Endothelial cell of umbilical vein (primary cell): ENCODE measurements around the gene PTPN9.

ENCODE experiments used
- EZH2 ChIP-seq: IDR thresholded peaks from 2 replicates; pipeline ENCODE4 v1.6.1; 2012; ENCODE audit warnings: borderline replicate concordance, low read depth, mild to moderate bottlenecking, moderate library complexity, low read length, inconsistent platforms; ENCODE audit not compliant: severe bottlenecking
- FOS ChIP-seq: IDR thresholded peaks from 2 replicates; pipeline ENCODE4 v1.6.1; 2011; ENCODE audit warnings: mild to moderate bottlenecking, low read length, moderate library complexity, borderline replicate concordance; ENCODE audit not compliant: insufficient read depth
- JUN ChIP-seq: IDR thresholded peaks from 2 replicates; pipeline ENCODE4 v1.6.1; 2011; ENCODE audit warnings: borderline replicate concordance, low read depth; ENCODE audit not compliant: insufficient read length, insufficient read depth
- MYC ChIP-seq: IDR thresholded peaks from one replicate; pipeline ENCODE4 v1.6.1; 2011; ENCODE audit warnings: mild to moderate bottlenecking, low read depth, low read length
- POLR2A ChIP-seq: IDR thresholded peaks from 2 replicates; pipeline ENCODE4 v1.6.1; 2012; ENCODE audit warnings: low read depth, mild to moderate bottlenecking, control low read depth, low read length
- POLR2AphosphoS5 ChIP-seq: IDR thresholded peaks from 2 replicates; pipeline ENCODE4 v1.6.1; 2012; ENCODE audit warnings: low read depth, mild to moderate bottlenecking, control low read depth, low read length, moderate library complexity; ENCODE audit not compliant: insufficient read depth
- TF ChIP-seq, protein P1 (sequence below), 2 donors: IDR thresholded peaks; 1 replicate in 1 of 2; 2 replicates in 1 of 2; pipeline ENCODE4 v1.5.1; 2011; ENCODE audit warnings: low read length in 2 of 2, mild to moderate bottlenecking in 2 of 2, moderate library complexity in 2 of 2, control low read depth in 1 of 2, inconsistent platforms in 1 of 2, low read depth in 1 of 2; ENCODE audit not compliant: insufficient read depth in 1 of 2; ENCODE audit errors: extremely low read depth in 1 of 2

DNA sequence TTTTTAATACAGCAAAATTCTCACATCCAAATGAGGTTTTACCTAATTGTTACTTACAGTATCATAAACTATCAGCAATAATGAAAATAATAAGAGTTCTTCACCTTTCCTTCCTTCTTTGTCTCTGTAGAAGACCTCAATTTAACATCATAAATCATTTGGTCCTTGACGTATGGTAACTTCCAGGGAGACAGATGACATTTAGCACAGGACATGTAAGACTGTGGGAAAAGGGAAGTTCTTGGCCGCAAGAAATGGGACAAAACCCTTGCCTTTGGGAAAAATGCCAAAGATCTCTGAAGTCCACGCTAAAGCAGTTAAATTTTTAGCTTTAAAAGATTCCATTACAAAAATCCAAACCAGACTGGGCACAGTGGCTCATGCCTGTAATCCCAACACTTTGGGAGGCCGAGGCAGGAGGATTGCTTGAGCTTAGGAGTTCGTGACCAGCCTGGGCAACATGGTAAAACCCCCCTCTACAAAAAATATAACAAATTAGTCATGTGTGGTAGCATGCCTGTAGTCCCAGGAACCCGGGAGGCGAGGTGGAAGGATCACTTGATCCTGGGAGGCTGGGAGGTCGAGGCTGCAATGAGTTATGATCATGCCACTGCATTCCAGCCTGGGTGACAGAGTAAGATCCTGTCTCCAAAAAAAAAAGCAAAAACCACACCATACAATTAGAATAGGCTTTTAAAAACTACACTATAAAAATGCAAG, 8.8 kb downstream of the PTPN9 start:
- TF ChIP-seq, protein P1, sequence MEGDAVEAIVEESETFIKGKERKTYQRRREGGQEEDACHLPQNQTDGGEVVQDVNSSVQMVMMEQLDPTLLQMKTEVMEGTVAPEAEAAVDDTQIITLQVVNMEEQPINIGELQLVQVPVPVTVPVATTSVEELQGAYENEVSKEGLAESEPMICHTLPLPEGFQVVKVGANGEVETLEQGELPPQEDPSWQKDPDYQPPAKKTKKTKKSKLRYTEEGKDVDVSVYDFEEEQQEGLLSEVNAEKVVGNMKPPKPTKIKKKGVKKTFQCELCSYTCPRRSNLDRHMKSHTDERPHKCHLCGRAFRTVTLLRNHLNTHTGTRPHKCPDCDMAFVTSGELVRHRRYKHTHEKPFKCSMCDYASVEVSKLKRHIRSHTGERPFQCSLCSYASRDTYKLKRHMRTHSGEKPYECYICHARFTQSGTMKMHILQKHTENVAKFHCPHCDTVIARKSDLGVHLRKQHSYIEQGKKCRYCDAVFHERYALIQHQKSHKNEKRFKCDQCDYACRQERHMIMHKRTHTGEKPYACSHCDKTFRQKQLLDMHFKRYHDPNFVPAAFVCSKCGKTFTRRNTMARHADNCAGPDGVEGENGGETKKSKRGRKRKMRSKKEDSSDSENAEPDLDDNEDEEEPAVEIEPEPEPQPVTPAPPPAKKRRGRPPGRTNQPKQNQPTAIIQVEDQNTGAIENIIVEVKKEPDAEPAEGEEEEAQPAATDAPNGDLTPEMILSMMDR (IDR thresholded peaks at IDR 0.05; ENCODE audit: extremely low read depth in 1 of 2, insufficient read depth in 1 of 2, low read depth in 1 of 2, low read length in 2 of 2), result no peak
- TF ChIP-seq MYC, result no peak
- TF ChIP-seq POLR2A, result no peak
- TF ChIP-seq POLR2AphosphoS5, result no peak
- TF ChIP-seq JUN, result no peak
- no peak for TF ChIP-seq EZH2
- TF ChIP-seq FOS, result no peak
